Lower lobe of right lung (tissue), 2 donors: ENCODE data around the gene INPP5A. TPM values are rescaled to one million over a fixed set of nuclear protein-coding genes. Genes with fewer than 3 reads are reported as not detected.
A peak's percentile ranks its signal among the peaks of the same experiment; 100 is the strongest.

Experiments
- ATAC-seq, 2 donors: fragments of 200-7000 bp; cut with Tn5 transposase; one replicate each; pipeline ENCODE4 v1.9.1; 2020 to 2022; ENCODE audit warnings: mild to moderate bottlenecking in 2 of 2, moderate library complexity in 2 of 2
- DNase-seq: peaks from one replicate; pipeline ENCODE4 v3.0.0-alpha.2; 2020
- H3K27ac ChIP-seq: fragments of 200-600 bp; one replicate; pipeline ENCODE4 v1.8.0; 2022
- H3K27me3 ChIP-seq: fragments of 200-600 bp; one replicate; pipeline ENCODE4 v1.8.0; 2022; ENCODE audit warnings: low read depth
- H3K36me3 ChIP-seq: fragments of 200-600 bp; one replicate; pipeline ENCODE4 v1.8.0; 2022; ENCODE audit warnings: mild to moderate bottlenecking
- H3K4me1 ChIP-seq: fragments of 200-600 bp; one replicate; pipeline ENCODE4 v1.8.0; 2022
- H3K4me3 ChIP-seq: fragments of 200-600 bp; one replicate; pipeline ENCODE4 v1.8.0; 2022; ENCODE audit warnings: mild to moderate bottlenecking
- H3K9me3 ChIP-seq: fragments of 200-600 bp; one replicate; pipeline ENCODE4 v1.8.0; 2022
- intact Hi-C: fragments of 100-400 bp; cut with DNase I; formaldehyde crosslinking; loops from one replicate; pipeline ENCODE4 v1.11.0; 2022
- total RNA-seq: library from RNA; stranded (reverse); fragmentation: NEBNext Ultra II Directional; extraction: Animal tissue kit (Norgen Biotek cat#: 25700); gene quantifications from one replicate; pipeline ENCODE4 v1.2.1, GENCODE V29; 2021
- TF ChIP-seq, protein P1 (sequence below): fragments of 200-600 bp; IDR thresholded peaks from one replicate; pipeline ENCODE4 v1.8.0; 2022; ENCODE audit warnings: antibody characterized with exemption, mild to moderate bottlenecking
- donor health status: DM: no; HTN: yes; CAD: no; lungs with severe emphysema.

The INPP5A gene
- total RNA-seq, 1 donor from 2014 or later, result 34.1 TPM

GRCh38 chr10:132681858-132682755, 144.5 kb downstream of the INPP5A start:
- TF ChIP-seq, protein P1, sequence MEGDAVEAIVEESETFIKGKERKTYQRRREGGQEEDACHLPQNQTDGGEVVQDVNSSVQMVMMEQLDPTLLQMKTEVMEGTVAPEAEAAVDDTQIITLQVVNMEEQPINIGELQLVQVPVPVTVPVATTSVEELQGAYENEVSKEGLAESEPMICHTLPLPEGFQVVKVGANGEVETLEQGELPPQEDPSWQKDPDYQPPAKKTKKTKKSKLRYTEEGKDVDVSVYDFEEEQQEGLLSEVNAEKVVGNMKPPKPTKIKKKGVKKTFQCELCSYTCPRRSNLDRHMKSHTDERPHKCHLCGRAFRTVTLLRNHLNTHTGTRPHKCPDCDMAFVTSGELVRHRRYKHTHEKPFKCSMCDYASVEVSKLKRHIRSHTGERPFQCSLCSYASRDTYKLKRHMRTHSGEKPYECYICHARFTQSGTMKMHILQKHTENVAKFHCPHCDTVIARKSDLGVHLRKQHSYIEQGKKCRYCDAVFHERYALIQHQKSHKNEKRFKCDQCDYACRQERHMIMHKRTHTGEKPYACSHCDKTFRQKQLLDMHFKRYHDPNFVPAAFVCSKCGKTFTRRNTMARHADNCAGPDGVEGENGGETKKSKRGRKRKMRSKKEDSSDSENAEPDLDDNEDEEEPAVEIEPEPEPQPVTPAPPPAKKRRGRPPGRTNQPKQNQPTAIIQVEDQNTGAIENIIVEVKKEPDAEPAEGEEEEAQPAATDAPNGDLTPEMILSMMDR, result no peak
- Histone ChIP-seq H3K36me3 (no peaks in the 10 kb centered on the region), H3K9me3 (no peaks in the 10 kb centered on the region), H3K4me3 (no peak overlapping the region), H3K27ac (no peak overlapping the region), H3K27me3 (no peaks in the 10 kb centered on the region), H3K4me1 (peaks cover 22% of the 10 kb centered on the region)
- intact Hi-C loops, result no loop called here
- DNase-seq (peak; percentile 37), ATAC-seq (no peak)

DNA sequence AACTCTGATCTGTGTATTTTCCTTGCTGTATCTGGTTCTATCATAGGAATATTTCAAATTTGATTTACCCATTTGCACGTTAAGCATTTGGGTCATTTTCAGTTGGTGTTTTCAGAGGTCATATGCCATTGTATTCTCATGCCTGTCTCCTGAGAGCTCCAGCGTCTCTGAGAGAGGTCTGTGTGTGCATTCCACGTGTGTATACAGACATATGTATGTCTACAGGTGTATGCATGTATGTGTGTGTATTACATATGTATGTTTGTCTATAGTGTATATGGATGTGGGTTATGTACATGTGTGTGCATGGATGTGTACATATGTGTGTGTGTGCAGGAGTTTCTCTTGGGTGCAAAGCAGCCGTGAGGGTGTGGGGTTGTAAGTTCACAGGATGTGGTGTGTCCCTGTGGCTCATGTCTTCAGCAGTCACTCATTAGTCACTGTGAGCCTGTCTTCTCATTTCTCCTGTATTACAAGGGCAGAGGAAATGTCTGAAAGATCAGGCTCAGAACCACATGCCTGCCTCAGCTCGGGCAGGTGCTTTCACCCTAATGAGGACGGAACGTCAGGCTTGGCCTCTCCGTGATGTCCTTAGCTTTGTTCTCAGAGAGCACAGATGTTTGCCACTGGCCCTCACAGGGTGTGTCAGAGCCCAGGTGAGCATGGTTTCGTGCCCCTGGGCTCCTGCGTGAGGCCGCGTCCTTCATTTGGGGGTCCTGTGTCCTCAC, 146.7 kb downstream of the INPP5A start:
- no peak for ATAC-seq
- intact Hi-C loops, result no loop called here
- no peaks in the 10 kb centered on the region for H3K27me3 ChIP-seq
- H3K36me3 ChIP-seq, result no peaks in the 10 kb centered on the region
- no peak overlapping the region for H3K4me3 ChIP-seq
- H3K9me3 ChIP-seq, result no peaks in the 10 kb centered on the region
- peak; percentile 15 for DNase-seq
- TF ChIP-seq, protein P1, result no peak
- peaks cover 22% of the 10 kb centered on the region for H3K4me1 ChIP-seq
- H3K27ac ChIP-seq, result no peak overlapping the region

GRCh38 chr10:132685101-132685891, 147.7 kb downstream of the INPP5A start:
- peaks cover 22% of the 10 kb centered on the region for H3K4me1 ChIP-seq
- H3K36me3 ChIP-seq, result no peaks in the 10 kb centered on the region
- DNase-seq (peak; percentile 75), ATAC-seq (peak; percentile 88 to 90)
- intact Hi-C loops, result no loop called here
- no peaks in the 10 kb centered on the region for H3K27me3 ChIP-seq
- TF ChIP-seq, protein P1, result no peak
- H3K4me3 ChIP-seq, result no peak overlapping the region
- no peaks in the 10 kb centered on the region for H3K9me3 ChIP-seq
- peak overlapping the region; percentile 53 for H3K27ac ChIP-seq

DNA sequence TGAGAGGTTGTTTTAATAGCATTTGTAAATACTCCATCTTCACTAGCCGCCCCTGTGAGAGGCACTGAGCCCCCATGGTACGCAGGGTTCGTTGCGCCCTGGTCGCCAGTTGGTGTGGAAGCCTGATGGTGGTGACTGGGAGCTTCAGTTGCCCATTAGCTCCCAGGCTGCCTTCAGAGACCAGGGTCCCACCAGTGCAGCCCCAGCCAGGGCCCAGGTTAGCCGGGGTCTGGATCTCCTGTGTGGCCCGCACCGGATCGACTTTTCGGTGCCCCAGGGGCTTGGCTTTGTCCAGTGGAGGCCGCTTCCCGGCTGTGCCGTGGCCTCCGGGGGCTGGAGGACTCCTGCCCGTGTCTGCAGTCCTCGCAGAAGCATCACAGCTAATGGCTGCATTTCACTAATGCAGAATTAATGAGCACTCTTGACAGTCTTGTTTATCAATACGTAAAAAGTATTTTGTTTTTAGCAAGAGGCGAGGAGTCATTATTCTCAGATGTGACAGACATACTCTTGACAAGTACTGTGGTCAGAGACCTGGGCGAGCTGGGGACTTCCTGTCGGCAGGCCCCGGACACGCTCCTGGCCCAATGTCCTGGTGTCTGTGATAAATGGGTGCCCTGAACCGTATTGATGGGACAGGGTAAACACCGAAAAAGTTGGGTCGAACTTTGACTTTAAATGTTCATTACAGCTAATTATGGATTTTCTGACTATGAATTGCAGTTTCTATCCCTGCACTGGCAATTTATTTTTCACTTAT, 148.5 kb downstream of the INPP5A start:
- Histone ChIP-seq H3K27me3 (no peaks in the 10 kb centered on the region), H3K4me3 (no peak overlapping the region), H3K36me3 (peaks cover 6% of the 10 kb centered on the region), H3K9me3 (no peaks in the 10 kb centered on the region), H3K4me1 (peaks cover 22% of the 10 kb centered on the region), H3K27ac (no peak overlapping the region)
- TF ChIP-seq, protein P1, result no peak
- intact Hi-C loops, result no loop called here
- DNase-seq, result peak; percentile 34
- ATAC-seq, result no peak
